Liver (tissue), 9 donors: ENCODE data around the gene AGPAT3. TPM values are rescaled to one million over a fixed set of nuclear protein-coding genes. Genes with fewer than 3 reads are reported as not detected.

Experiments
- DNase-seq: peaks from one replicate; pipeline ENCODE4 v3.0.0-alpha.2; 2017; ENCODE audit warnings: low spot score
- H3K27ac ChIP-seq, 2 donors: one replicate each; pipeline ENCODE4 v1.7.0; 2013; ENCODE audit warnings: inconsistent platforms in 2 of 2, low read length in 2 of 2, control low read depth in 1 of 2, low read depth in 1 of 2, mild to moderate bottlenecking in 1 of 2
- H3K27me3 ChIP-seq, 4 donors: one replicate each; pipeline versions ENCODE4 v1.6.1 to v1.7.0; 2013; ENCODE audit warnings: low read length in 3 of 4, inconsistent platforms in 1 of 4, mild to moderate bottlenecking in 1 of 4, moderate library complexity in 1 of 4; ENCODE audit not compliant: control insufficient read depth in 4 of 4, insufficient read depth in 4 of 4
- H3K36me3 ChIP-seq, 4 donors: one replicate each; pipeline versions ENCODE4 v1.6.1 to v1.7.0; 2013; ENCODE audit warnings: low read length in 3 of 4, mild to moderate bottlenecking in 3 of 4, low read depth in 1 of 4, moderate library complexity in 1 of 4; ENCODE audit not compliant: control insufficient read depth in 4 of 4, insufficient read depth in 3 of 4
- H3K4me1 ChIP-seq, 4 donors: one replicate each; pipeline versions ENCODE4 v1.6.1 to v1.7.0; 2013; ENCODE audit warnings: low read length in 3 of 4, mild to moderate bottlenecking in 3 of 4, moderate library complexity in 1 of 4; ENCODE audit not compliant: control insufficient read depth in 4 of 4, insufficient read depth in 4 of 4
- H3K4me3 ChIP-seq, 3 donors: one replicate each; pipeline versions ENCODE4 v1.6.1 to v1.7.0; 2013; ENCODE audit warnings: low read length in 3 of 3, control low read depth in 1 of 3, low read depth in 1 of 3, mild to moderate bottlenecking in 1 of 3
- H3K9ac ChIP-seq, 2 donors: one replicate each; pipeline ENCODE4 v1.7.0; 2013; ENCODE audit warnings: low read length in 2 of 2, mild to moderate bottlenecking in 2 of 2, moderate library complexity in 2 of 2, control low read depth in 1 of 2, low read depth in 1 of 2
- H3K9me3 ChIP-seq, 4 donors: one replicate each; pipeline versions ENCODE4 v1.6.1 to v1.7.0; 2013; ENCODE audit warnings: low read length in 3 of 4; ENCODE audit not compliant: control insufficient read depth in 4 of 4
- HNF4A ChIP-seq, 2 donors: conservative IDR thresholded peaks; 2 replicates each; pipeline ENCODE4 v1.6.1; 2016; ENCODE audit warnings: antibody characterized with exemption in 2 of 2, mild to moderate bottlenecking in 2 of 2
- JUND ChIP-seq, 2 donors: IDR thresholded peaks; 2 replicates each; pipeline ENCODE4 v1.6.1; 2016; ENCODE audit warnings: antibody characterized with exemption in 2 of 2
- NR2F2 ChIP-seq: IDR thresholded peaks from 2 replicates; pipeline ENCODE4 v1.6.1; 2016; ENCODE audit warnings: antibody characterized with exemption
- RAD21 ChIP-seq, 2 donors: IDR thresholded peaks; 2 replicates each; pipeline ENCODE4 v1.6.1; 2016; ENCODE audit warnings: antibody characterized with exemption in 2 of 2, mild to moderate bottlenecking in 2 of 2
- RXRA ChIP-seq, 2 donors: IDR thresholded peaks; 2 replicates each; pipeline ENCODE4 v1.6.1; 2017 to 2018; ENCODE audit warnings: antibody characterized with exemption in 2 of 2, mild to moderate bottlenecking in 1 of 2
- SP1 ChIP-seq: IDR thresholded peaks from 2 replicates; pipeline ENCODE4 v1.6.1; 2018; ENCODE audit warnings: antibody characterized with exemption, mild to moderate bottlenecking
- TAF1 ChIP-seq: conservative IDR thresholded peaks from 2 replicates; pipeline ENCODE4 v1.6.1; 2016; ENCODE audit warnings: antibody characterized with exemption, mild to moderate bottlenecking
- YY1 ChIP-seq: IDR thresholded peaks from 2 replicates; pipeline ENCODE4 v1.6.1; 2016; ENCODE audit warnings: antibody characterized with exemption, mild to moderate bottlenecking
- WGBS: extraction: QIAGEN DNeasy Blood & Tissue Kit; methylation state at CpG from one replicate; pipeline ENCODE4 v1.1.7; 2013; 5-methylcytosine and 5-hydroxymethylcytosine counted together
- polyA plus RNA-seq, 2 donors: library from polyadenylated mRNA; stranded (reverse) in 1 of 2; unstranded in 1 of 2; fragments of 200-250 nt in 1 of 2; fragments of >200 nt in 1 of 2; fragmentation: Nextera tagmentation in 1 of 2; extraction: Ambion mirVana in 1 of 2; gene quantifications; one replicate each; pipeline versions ENCODE4 v1.2.1 to v1.2.3, GENCODE V29; 2013 to 2015
- total RNA-seq, 2 donors: library from RNA; depleted of rRNA; stranded (reverse); fragments of >200 nt; gene quantifications; one replicate each; pipeline ENCODE4 v1.2.3, GENCODE V29; 2014
- TF ChIP-seq, protein P1 (sequence below): IDR thresholded peaks from 2 replicates; pipeline ENCODE4 v1.6.1; 2016; ENCODE audit warnings: antibody characterized with exemption
- TF ChIP-seq, protein P2 (sequence below): IDR thresholded peaks from 2 replicates; pipeline ENCODE4 v1.6.1; 2016; ENCODE audit warnings: antibody characterized with exemption
- TF ChIP-seq, protein P3 (sequence below): IDR thresholded peaks from 2 replicates; pipeline ENCODE4 v1.6.1; 2016; ENCODE audit warnings: antibody characterized with exemption
- TF ChIP-seq, protein P4 (sequence below): fragments of 150-350 bp; IDR thresholded peaks from 2 replicates; pipeline ENCODE4 v1.5.1; 2017; ENCODE audit warnings: improper control_type of control experiment, low read depth, low read length; ENCODE audit not compliant: missing input control
- donor health status: healthy.
- donor health status: healthy.
- donor health status: healthy.
- donor health status: healthy.
- donor health status: healthy.

AGPAT3 gene
- total and polyA plus RNA-seq, 4 donors, result 32.3 to 148 (median 59.8) TPM

DNA sequence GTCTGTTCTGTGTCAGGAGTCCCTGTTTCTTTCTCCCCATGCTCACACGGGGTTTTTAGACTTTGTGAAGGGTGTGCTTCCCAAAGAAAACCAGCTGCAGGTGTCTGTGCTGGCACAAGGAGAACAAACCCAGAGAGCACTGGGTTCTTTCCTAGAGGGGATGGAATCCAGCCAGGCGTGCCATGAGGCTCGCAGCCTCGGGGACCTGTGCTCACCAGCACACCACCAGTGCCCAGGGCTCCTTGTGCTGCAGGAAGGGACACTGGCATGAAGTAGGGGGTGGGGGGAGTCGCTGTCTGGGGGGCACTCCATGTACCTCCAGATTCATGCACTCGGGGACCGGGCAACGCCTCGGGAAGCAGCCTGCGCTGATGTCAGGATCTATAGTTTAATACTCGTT is 57.9 kb downstream of the AGPAT3 start:
- DNase-seq, result no peak
- peak overlapping the region; percentile 19 to 63 for H3K27ac ChIP-seq
- no peaks in the 10 kb centered on the region for H3K27me3 ChIP-seq
- peaks cover 28 to 84% (median 68%) of the 10 kb centered on the region in 4 donors for H3K4me1 ChIP-seq
- TF ChIP-seq, protein P1, sequence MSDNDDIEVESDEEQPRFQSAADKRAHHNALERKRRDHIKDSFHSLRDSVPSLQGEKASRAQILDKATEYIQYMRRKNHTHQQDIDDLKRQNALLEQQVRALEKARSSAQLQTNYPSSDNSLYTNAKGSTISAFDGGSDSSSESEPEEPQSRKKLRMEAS, result no peak
- TF ChIP-seq YY1 (no peak), RXRA (IDR thresholded peaks at IDR 0.05) (no peak), SP1 (no peak)
- peaks cover 0 to 4% (median 0%) of the 10 kb centered on the region in 4 donors for H3K36me3 ChIP-seq
- no peak overlapping the region for H3K4me3 ChIP-seq
- no peaks in the 10 kb centered on the region for H3K9me3 ChIP-seq
- no peak overlapping the region for H3K9ac ChIP-seq
- 70% methylated on average over 11 of the region's 11 CpGs for WGBS

DNA sequence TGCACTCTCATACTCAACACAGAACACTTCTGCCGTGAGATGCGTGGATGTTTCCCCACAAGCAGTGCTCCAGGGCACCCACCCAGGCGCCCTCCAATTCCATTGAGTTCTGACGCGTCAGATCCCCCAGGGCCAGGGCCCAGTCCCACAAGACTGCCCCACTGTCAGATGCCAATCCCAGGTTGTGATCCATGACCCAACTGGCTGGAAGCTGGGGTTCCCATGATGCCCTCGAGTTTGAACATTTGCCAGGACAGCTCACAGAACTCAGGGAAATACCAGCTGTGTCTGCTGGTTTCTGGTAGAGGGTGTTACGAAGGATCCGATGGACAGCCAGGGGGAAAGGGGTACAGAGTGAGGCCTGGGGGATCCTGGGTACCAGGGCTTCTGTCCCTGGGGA is 58.4 kb downstream of the AGPAT3 start:
- Histone ChIP-seq H3K36me3 (peaks cover 0 to 4% (median 1%) of the 10 kb centered on the region in 4 donors), H3K4me1 (peaks cover 28 to 84% (median 71%) of the 10 kb centered on the region in 4 donors), H3K4me3 (no peak overlapping the region), H3K27ac (peak overlapping the region; percentile 19 to 63), H3K9ac (no peak overlapping the region), H3K9me3 (no peaks in the 10 kb centered on the region), H3K27me3 (no peaks in the 10 kb centered on the region)
- 44% methylated on average over 8 of the region's 8 CpGs for WGBS
- no peak for TF ChIP-seq JUND (IDR thresholded peaks at IDR 0.05)
- TF ChIP-seq SP1, result peak; percentile 29
- peak; percentile 16 to 61 for TF ChIP-seq HNF4A (conservative IDR thresholded peaks at IDR 0.05)
- TF ChIP-seq NR2F2, result no peak
- peak; percentile 45 to 76 for TF ChIP-seq RXRA (IDR thresholded peaks at IDR 0.05)
- DNase-seq, result no peak

DNA sequence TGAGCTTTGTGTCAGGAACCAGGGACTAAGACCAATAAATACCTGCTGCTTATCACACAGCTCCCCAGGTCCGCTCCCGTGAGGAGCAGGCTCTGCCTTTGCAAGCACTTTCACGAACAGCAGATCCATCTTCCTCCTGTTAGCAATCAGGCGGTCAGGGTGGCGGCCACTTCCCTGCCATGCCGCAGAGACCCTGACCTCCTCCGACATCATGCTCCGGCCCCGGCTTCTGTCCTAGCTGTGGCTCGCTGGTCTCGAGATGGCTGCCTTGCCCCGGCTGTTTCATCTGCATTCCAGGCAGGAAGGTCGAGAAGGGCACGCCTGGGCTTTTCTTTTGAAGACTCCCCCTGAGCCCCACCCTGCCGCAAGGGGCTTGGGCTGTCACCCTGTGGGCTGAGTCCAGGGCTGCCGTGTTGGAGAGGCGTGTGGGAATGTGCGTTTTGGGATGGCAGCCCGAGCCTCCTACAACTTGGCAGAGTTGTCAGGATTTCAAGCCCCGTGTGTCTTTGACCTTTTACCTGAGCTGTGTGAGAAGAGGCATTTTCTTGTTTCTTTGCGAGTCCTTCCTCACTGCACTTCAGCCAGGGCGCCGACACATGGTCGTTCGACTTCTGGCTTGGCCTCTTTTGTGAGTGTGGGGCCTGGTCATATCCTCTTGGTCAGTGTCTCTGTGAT is 59.5 kb downstream of the AGPAT3 start:
- DNase-seq, result no peak
- peak; percentile 58 to 79 for TF ChIP-seq RXRA (IDR thresholded peaks at IDR 0.05)
- TF ChIP-seq, protein P1, result no peak
- 61% methylated on average over 25 of the region's 25 CpGs for WGBS
- Histone ChIP-seq H3K4me1 (peaks cover 34 to 89% (median 81%) of the 10 kb centered on the region in 4 donors), H3K9ac (no peak overlapping the region), H3K27me3 (no peaks in the 10 kb centered on the region), H3K9me3 (no peaks in the 10 kb centered on the region), H3K27ac (peak overlapping the region; percentile 33 to 40), H3K4me3 (no peak overlapping the region), H3K36me3 (peaks cover 0 to 4% (median 1%) of the 10 kb centered on the region in 4 donors)

DNA sequence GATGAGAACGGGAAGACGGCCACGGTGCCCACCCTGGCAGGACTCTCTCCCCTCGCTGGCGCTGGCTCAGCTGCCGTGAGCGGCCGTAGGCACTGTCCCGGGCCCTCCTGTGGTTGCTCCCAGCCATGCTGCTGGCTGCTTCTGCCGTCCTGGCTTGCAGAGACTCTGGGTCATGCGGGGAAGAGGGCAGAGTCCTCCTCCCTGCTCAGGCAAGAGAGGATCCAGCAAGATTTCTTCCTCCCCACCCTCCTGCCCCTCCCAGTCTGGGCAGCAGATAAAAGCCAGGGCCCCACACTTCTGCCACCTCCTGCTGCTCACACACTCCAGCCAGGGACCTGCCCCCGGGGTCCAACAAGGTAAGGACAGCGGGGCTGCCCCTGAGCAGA is 60.1 kb downstream of the AGPAT3 start:
- TF ChIP-seq, protein P2, sequence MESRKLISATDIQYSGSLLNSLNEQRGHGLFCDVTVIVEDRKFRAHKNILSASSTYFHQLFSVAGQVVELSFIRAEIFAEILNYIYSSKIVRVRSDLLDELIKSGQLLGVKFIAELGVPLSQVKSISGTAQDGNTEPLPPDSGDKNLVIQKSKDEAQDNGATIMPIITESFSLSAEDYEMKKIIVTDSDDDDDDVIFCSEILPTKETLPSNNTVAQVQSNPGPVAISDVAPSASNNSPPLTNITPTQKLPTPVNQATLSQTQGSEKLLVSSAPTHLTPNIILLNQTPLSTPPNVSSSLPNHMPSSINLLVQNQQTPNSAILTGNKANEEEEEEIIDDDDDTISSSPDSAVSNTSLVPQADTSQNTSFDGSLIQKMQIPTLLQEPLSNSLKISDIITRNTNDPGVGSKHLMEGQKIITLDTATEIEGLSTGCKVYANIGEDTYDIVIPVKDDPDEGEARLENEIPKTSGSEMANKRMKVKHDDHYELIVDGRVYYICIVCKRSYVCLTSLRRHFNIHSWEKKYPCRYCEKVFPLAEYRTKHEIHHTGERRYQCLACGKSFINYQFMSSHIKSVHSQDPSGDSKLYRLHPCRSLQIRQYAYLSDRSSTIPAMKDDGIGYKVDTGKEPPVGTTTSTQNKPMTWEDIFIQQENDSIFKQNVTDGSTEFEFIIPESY, result no peak
- TF ChIP-seq RAD21 (IDR thresholded peaks at IDR 0.05), result peak; percentile 16 to 61
- peak in 1 of 2 donors; percentile 25 for TF ChIP-seq RXRA (IDR thresholded peaks at IDR 0.05)
- TF ChIP-seq, protein P3, sequence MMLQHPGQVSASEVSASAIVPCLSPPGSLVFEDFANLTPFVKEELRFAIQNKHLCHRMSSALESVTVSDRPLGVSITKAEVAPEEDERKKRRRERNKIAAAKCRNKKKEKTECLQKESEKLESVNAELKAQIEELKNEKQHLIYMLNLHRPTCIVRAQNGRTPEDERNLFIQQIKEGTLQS, result no peak
- peak; percentile 58 to 61 for TF ChIP-seq HNF4A (conservative IDR thresholded peaks at IDR 0.05)
- TF ChIP-seq YY1, result peak; percentile 30
- TF ChIP-seq TAF1, result no peak
- TF ChIP-seq, protein P4, sequence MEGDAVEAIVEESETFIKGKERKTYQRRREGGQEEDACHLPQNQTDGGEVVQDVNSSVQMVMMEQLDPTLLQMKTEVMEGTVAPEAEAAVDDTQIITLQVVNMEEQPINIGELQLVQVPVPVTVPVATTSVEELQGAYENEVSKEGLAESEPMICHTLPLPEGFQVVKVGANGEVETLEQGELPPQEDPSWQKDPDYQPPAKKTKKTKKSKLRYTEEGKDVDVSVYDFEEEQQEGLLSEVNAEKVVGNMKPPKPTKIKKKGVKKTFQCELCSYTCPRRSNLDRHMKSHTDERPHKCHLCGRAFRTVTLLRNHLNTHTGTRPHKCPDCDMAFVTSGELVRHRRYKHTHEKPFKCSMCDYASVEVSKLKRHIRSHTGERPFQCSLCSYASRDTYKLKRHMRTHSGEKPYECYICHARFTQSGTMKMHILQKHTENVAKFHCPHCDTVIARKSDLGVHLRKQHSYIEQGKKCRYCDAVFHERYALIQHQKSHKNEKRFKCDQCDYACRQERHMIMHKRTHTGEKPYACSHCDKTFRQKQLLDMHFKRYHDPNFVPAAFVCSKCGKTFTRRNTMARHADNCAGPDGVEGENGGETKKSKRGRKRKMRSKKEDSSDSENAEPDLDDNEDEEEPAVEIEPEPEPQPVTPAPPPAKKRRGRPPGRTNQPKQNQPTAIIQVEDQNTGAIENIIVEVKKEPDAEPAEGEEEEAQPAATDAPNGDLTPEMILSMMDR, result peak; percentile 18
- peak; percentile 37 for TF ChIP-seq SP1
- no peaks in the 10 kb centered on the region for H3K27me3 ChIP-seq
- peaks cover 34 to 89% (median 81%) of the 10 kb centered on the region in 4 donors for H3K4me1 ChIP-seq
- H3K36me3 ChIP-seq, result peaks cover 0 to 4% (median 1%) of the 10 kb centered on the region in 4 donors
- H3K27ac ChIP-seq, result peak overlapping the region; percentile 33 to 40
- DNase-seq, result peak; percentile 52
- no peaks in the 10 kb centered on the region for H3K9me3 ChIP-seq
- H3K4me3 ChIP-seq, result no peak overlapping the region
- 28% methylated on average over 13 of the region's 13 CpGs for WGBS
- no peak overlapping the region for H3K9ac ChIP-seq
